ENCODE results near the gene SCN4A.

SCN4A gene

DNA sequence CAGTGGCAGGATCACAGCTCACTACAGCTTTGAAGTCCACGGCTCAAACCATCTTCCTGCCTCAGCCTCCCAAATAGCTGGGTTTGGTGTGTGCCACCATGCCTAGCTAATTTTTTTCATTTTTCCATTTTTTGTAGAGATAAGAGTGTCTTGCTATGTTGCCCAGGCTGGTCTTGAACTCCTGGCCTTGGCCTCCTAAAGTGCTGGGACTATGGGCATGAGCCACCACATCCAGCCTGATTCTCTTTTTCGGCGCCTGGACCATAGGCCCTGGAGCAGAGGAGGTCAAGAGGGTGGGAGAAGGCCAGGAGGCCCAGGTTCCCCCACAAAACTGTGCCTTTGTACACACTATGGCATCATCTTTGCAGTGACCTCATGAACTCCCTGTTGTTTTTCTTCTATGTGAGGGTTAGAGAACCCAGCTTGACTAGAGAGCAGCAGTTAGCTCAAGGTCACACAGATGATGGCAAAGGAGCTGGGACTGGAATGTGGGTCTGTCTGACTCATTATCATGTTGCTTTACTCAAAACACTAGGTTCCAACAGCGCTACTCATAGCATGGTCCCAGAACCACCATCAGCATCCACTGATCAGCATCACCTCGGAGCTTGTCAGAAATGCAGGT, 16.3 kb downstream of the SCN4A start:
- Mint-ChIP-seq H3K27ac (peak overlapping the region; percentile 85), H3K4me3 (no peak overlapping the region), H3K36me3 (no peaks in the 10 kb centered on the region), H3K4me1 (peaks cover 34% of the 10 kb centered on the region), H3K9me3 (no peaks in the 10 kb centered on the region)
- DNase-seq (ENCODE audit: low spot score in 2 of 2) = no peak
- ATAC-seq = no peak

DNA sequence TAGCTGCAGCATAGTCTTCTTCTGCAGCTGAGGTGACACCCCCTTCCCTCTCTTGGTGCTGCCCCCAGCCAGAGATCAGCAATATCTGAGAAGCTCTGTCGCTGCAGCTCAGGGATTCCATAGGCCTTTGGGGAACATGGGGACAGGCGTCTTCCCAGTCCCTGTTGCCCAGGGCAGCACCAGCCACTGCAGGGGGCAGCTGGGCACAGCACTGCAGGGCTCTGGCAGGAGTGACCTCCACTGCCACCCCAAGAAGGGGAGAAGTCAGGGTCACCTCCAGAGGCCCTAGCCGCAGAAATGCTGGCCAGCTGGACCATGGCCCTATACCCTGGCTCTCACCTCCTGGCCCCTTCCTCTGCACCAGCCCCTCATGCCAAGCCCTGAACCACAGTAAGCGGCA, 16.9 kb downstream of the SCN4A start:
- DNase-seq (ENCODE audit: low spot score in 2 of 2) = no peak
- Mint-ChIP-seq H3K27ac (peak overlapping the region; percentile 85), H3K4me1 (peaks cover 31% of the 10 kb centered on the region)

DNA sequence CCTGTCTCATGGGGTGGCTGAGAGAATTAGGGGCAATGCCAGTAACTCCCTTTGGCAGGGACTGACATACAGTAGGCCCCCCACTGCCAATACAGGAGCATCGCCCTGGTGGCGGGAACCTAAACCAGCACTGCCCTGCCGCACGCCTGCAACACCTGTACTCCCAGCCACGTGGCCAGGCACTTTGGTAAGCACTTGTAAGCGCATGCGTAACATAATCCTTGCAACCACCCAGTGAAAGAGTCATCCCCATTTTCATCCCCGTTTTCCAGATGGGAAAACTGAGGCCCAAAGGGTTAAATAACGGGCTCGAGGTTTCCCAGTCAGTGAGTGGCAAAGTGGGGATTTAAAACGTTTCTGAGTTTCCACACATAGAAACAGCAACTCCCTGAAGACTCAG, 17.5 kb downstream of the SCN4A start:
- Mint-ChIP-seq H3K4me1 (peaks cover 31% of the 10 kb centered on the region), H3K9me3 (no peaks in the 10 kb centered on the region), H3K36me3 (no peaks in the 10 kb centered on the region), H3K27ac (peak overlapping the region; percentile 85), H3K4me3 (no peak overlapping the region)
- no peak for ATAC-seq
- no peak for DNase-seq (ENCODE audit: low spot score in 2 of 2)

More for the DNA sequence above, 16.9 kb downstream of the SCN4A start:
- Mint-ChIP-seq H3K36me3 (no peaks in the 10 kb centered on the region), H3K9me3 (no peaks in the 10 kb centered on the region), H3K4me3 (no peak overlapping the region)
- ATAC-seq = no peak

DNA sequence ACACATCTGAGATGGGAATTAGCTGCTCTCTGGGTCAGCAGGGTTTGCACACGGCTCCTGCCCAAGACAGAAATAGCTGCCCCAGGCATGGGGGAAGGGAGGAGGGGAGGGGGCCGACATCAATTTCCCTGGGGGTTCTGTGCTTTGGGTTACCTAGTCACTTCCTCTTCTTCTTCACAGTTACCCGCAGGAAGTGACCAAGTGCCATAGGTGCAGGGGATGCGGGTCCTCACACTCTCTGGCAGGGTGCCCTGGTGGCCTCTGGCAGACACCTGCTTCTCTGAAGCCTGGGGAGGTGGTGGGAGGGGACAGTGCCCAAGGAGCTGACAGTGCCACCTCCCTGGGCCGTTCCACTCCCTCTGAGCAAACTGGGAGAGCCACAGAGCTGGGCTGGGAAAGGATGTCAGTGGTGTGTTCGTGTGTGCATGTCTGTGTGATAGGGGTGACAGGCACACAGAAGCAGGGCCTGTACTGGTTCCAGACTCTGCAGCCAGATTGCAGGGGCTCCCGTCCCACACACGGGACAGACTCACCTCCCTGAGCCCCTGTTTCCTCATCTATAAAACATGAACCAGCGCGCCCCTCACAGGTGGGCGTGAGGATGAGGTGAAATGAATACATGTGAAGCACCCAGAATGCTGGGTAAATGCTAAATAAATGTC, 18.2 kb downstream of the SCN4A start:
- ATAC-seq = peak; percentile 73
- Mint-ChIP-seq H3K36me3 (no peaks in the 10 kb centered on the region), H3K4me1 (peaks cover 31% of the 10 kb centered on the region), H3K9me3 (no peaks in the 10 kb centered on the region), H3K27ac (peak overlapping the region; percentile 91), H3K4me3 (peak overlapping the region; percentile 39)
- peak in 1 of 2 donors; percentile 57 for DNase-seq (ENCODE audit: low spot score in 2 of 2)

DNA sequence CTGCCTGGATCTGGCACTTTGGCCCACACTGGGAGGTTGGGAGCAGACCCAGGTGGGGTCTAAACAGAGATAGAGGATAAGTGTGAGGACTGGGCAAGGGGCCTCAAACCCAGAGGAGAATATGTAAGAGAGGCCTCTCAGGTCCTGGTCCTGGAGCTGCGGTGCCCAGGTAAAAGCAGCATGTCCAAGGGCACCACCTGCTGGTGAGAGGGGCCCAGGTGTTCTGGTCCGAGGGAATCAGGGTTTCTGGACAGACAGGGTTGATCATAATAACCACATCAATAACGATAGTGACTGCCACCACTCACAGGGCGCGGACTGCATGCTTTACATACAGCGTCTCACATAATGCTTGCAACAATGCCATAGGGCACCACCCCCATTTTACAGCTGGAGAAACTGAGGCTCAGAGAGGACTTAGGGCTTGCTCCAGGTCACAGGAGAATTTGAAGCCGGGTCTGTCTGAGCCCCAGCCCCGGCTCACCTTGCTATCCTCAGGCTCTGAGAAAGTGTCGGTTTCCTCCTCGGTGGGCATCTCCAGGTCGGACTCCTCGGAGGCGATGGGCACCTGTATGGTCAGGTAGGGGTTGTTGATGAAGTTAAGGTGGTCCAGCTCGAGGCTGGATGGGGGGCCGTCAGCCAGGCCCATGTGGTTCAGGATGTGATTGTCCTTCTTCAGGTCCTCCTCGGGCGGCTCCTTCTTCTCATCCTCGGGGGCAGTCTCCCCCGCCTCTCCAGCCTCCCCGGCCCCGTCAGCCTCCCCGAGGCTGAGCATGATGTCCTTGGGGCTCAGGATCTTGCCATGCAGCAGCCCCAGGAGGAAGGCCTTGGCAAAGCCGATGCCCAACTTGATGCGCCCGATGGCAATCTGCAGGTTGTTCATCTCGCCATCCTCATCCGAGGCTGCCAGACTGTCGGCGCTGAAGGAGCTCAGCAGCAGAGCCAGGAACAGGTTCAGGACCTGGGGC, 21.5 kb downstream of the SCN4A start:
- peaks cover 32% of the 10 kb centered on the region for H3K4me1 Mint-ChIP-seq
- ATAC-seq (no peak), DNase-seq (ENCODE audit: low spot score in 2 of 2) (no peak)
- no peak overlapping the region for H3K27ac Mint-ChIP-seq
- no peaks in the 10 kb centered on the region for H3K36me3 Mint-ChIP-seq
- H3K4me3 Mint-ChIP-seq = no peak overlapping the region
- no peaks in the 10 kb centered on the region for H3K9me3 Mint-ChIP-seq

DNA sequence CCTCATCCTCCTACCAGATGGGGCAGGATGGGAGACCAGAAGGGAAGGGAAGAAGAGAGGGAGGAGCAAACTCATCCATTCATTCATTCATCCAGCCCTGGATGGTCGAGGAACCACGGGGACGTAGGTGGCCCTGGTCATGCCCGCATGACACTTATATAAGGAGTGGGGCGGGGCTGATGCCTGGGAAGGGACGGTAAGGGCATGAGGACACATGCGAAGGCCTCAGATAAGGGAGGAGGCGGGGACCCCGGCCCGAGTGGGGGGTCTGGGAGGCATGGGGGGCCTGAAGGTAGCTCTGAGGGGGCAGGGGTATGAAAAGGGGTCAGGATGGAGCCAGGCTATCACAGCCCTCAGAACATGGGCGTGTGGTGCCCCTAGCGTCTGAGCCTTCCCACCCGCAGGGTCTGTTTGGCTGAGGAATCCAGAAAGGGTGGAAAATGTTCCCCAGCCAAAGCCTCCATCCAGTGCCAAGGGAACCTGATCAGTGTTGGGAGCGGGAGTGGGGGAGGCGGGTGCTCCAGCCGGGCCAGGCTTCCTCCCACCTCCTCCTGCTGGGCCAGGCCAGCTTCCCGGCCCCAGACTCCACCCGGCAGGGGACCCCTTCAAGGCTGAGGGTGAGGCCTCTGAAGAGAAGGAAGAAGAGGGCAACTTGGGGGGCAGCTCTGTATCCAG, 23.0 kb downstream of the SCN4A start:
- H3K4me1 Mint-ChIP-seq = peaks cover 32% of the 10 kb centered on the region
- H3K9me3 Mint-ChIP-seq = no peaks in the 10 kb centered on the region
- ATAC-seq (no peak), DNase-seq (ENCODE audit: low spot score in 2 of 2) (no peak)
- H3K4me3 Mint-ChIP-seq = no peak overlapping the region
- no peak overlapping the region for H3K27ac Mint-ChIP-seq
- no peaks in the 10 kb centered on the region for H3K36me3 Mint-ChIP-seq

DNA sequence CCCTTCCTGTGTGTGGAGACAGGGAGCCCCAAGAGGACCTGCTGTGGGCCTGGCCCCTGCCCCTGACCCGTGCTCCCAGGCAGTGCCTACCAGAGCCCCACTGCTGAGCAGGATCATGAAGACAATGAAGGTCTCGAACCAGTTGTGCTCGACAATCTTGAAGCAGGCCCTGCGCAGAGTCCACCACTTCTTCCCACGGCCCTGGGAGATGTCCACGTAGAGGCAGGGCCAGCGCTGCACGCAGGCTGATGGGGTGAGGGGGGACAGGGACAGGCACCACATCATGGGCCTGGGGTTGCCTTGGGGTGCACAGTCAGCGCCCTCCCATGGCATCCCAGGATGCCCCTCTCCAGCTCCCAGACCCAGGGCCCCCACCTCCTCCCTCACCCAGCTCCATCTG, 24.2 kb downstream of the SCN4A start:
- ATAC-seq (no peak), DNase-seq (ENCODE audit: low spot score in 2 of 2) (no peak)
- no peaks in the 10 kb centered on the region for H3K9me3 Mint-ChIP-seq
- H3K4me1 Mint-ChIP-seq = peaks cover 28% of the 10 kb centered on the region
- no peak overlapping the region for H3K4me3 Mint-ChIP-seq
- H3K36me3 Mint-ChIP-seq = no peaks in the 10 kb centered on the region
- no peak overlapping the region for H3K27ac Mint-ChIP-seq

DNA sequence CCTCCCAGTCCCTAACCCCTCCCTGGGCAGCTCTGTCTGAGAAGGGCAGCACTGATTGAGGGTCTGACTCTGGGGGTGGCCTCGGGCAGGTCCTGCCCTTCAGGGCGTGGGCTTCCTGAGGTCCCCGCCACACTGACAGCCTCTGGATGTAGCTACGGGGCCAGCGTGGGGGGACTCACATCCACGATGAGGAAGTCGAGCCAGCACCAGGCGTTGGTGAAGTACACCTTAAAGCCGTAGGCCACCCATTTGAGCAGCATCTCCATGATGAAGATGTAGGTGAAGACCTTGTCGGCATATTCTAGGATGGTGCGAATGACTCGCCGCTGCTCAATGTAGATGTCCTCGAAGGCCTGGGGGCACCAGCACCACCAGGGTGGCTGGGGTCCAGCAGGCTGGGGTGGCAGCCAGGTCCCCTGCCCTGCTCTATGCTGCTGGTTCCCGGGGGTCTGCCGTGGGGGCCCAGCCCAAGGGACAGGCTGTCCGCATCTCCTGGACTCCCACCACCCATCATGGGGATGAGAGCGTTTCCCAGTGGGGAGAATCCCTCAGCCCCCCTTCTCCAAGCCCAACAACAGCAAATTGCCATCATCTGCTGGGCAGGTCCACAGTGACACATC, 24.9 kb downstream of the SCN4A start:
- Mint-ChIP-seq H3K9me3 (no peaks in the 10 kb centered on the region), H3K4me1 (peaks cover 30% of the 10 kb centered on the region), H3K4me3 (no peak overlapping the region), H3K36me3 (no peaks in the 10 kb centered on the region), H3K27ac (no peak overlapping the region)
- no peak for ATAC-seq
- DNase-seq (ENCODE audit: low spot score in 2 of 2) = no peak

DNA sequence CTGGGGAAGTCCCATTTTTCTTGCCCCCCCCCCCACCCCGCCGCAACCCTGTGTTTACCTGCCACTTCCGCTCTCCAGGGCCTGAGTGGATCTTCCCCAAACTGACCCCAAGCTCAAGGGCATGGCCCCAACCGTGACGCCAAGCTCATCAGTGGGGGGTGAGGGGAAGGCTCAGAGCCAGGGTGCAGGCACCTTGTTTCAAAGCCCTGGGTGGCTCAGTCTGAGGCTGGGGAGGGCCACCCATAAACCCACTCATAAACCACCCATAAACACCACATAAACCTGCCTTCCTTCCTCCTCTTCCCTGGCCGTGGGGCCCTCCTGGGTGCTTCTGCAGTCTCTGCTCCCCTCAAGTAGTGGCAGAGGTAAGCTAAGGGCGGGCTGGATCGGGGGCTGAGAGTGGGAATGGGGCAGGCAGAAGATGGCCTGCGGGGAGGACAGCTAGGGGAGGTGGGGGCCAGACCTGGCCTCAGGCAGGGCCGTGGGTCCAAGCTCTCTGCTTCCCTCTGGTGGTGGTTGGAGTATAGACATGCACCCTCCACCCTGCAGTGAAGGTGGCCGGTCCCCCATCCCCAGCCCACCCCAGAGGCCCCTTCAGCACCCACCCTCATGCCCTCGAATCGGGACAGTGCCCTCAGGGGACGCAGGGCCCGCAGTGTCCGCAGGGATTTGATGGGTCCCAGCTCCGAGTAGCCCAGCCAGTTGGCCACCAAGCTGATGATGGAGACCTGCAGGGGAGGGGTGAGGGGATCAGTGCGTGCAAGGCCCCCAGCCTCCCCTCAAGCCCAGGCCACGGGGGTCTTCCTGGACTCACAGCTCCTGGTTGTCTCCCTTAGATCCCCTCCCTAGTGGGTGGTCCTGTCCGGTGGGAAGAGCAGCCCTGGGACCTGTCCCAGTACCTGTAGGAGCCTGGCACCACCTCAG, 26.0 kb downstream of the SCN4A start:
- Mint-ChIP-seq H3K27ac (peak overlapping the region; percentile 88), H3K4me1 (peaks cover 35% of the 10 kb centered on the region), H3K9me3 (no peaks in the 10 kb centered on the region), H3K36me3 (no peaks in the 10 kb centered on the region), H3K4me3 (peak overlapping the region; percentile 70)
- DNase-seq (ENCODE audit: low spot score in 2 of 2) = peak; percentile 68 to 88
- ATAC-seq = peak; percentile 86

DNA sequence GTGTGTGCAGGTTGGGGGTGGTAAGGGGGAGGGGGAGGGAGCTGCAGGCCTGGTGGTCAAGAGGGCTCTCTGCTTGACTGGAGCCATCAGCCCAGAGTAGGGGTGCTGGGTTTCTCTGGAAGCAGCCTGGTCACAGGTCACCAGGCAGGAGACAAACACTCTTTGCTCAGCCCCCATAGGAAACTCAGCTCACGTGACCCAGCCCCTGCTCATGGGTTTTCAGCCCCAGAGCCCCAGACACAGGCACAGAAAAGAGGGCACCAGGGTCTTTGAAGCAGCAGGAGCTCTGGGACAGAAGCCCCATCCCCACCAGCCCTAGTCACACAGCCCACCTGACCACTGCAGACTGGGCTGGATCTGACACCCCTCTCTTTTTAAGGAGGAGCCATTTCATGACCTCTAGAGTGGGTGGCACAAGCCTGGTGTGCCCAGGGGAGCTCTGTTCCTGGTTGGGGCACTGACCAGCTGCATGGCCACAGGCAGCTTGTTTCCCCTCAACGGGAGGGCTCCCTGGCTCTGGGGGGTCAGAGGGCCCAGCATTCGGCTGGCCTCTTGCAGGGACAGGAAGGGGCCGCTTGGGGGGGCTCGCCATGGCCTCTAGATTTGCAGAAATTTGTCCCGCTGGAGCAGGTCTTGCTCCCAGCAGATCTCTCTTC, 26.8 kb downstream of the SCN4A start:
- Mint-ChIP-seq H3K4me1 (peaks cover 35% of the 10 kb centered on the region), H3K4me3 (peak overlapping the region; percentile 70), H3K9me3 (no peaks in the 10 kb centered on the region), H3K36me3 (no peaks in the 10 kb centered on the region), H3K27ac (peak overlapping the region; percentile 88)
- peak in 1 of 2 donors; percentile 52 for DNase-seq (ENCODE audit: low spot score in 2 of 2)
- ATAC-seq = peak; percentile 6

DNA sequence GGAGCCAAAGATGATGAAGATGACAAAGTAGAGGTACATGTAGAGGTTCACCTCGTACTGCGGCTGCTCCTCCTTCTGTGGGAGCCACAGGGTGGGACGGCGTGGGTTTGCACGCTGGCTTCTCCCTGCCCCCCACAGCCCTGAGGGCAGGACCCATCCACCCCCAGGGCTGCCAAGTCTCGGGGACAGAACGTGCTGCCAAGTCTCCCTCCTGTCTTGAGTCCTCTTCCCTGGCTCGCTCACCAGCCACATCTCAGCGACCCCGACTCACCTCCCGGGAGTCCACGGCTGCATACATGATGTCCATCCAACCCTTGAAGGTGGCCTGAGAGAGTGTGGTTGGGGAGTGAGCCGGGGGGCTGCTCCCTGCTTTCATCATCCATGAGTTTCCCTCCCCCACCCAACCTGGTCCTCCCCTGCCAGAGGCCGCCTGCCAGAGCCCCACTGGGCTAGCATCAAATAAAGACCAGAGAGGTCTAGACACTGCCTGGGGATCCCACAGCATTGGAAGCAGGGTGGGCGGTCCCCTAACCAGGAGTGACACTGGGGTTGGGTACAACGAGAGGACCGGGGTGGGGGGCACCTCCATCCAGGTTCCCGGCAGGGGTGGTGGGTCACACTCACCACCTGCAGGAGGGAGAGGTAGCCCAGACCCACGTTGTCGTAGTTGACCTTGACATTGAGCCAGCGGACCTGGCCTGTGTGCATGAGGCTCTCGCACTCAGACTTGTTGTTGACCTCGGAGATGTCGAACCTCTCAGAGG, 27.8 kb downstream of the SCN4A start:
- no peak for ATAC-seq
- no peak for DNase-seq (ENCODE audit: low spot score in 2 of 2)
- Mint-ChIP-seq H3K4me3 (peak overlapping the region; percentile 33), H3K4me1 (peaks cover 35% of the 10 kb centered on the region), H3K9me3 (no peaks in the 10 kb centered on the region), H3K36me3 (no peaks in the 10 kb centered on the region), H3K27ac (peak overlapping the region; percentile 51)

DNA sequence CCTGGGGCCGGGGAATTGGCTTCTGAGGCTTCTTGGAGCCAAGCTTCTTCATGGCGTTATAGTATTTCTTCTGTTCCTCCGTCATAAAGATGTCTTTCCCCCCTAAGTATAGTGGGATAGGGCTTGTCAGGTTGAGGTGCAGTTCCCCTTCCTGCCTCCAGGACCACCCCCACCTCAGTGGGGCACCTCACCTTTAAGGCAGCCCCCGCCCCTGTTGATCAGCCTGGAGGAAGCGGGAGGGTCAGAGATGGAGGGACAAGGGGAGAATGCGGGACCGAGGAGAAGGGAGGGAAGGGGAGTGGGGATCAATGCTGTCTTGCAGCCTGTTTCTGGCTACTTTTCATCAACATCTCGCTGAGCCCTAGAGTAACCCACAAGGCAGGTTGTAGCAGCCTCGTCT, 29.0 kb downstream of the SCN4A start:
- Mint-ChIP-seq H3K27ac (no peak overlapping the region), H3K4me1 (peaks cover 45% of the 10 kb centered on the region), H3K36me3 (no peaks in the 10 kb centered on the region), H3K4me3 (no peak overlapping the region), H3K9me3 (no peaks in the 10 kb centered on the region)
- no peak for DNase-seq (ENCODE audit: low spot score in 2 of 2)
- no peak for ATAC-seq

Data from stimulated activated effector memory CD8-positive, alpha-beta T cell treated with anti-CD3 and anti-CD28 coated beads, Interleukin-12 subunit alpha, Interleukin-12 subunit beta, amount 100 ng/mL, for 72 hours (primary cell).